ENCODE data around the gene EHMT2. TPM values are rescaled to one million over a fixed set of nuclear protein-coding genes. Genes with fewer than 3 reads are reported as not detected.

EHMT2 gene
- total and polyA plus RNA-seq, 2 of the 4 experiments (the other 2 are of a cell fraction), result 38.0 to 51.2 TPM

DNA sequence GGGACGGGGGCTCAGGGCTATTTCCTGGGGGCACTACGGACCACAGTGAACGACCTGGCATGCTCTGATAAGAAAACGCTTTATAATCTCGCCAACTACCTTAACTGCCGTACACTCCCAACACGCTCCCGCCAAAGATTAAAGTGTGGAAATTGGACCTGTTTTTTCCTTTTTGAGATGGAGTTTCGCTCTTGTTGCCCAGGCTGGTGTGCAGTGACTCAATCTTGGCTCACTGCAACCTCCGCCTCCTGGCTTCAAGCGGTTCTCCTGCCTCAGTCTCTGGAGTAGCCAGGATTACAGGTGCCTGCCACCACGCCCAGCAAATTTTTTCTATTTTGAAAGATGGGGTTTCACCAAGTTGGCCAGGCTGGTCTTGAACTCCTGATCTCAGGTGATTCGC lies 18.4 kb downstream of the EHMT2 start:
- H3K14ac ChIP-seq (replicated peaks; ENCODE audit: low read depth, low read length), result no peak overlapping the region
- no peak for DNase-seq
- POLR2A ChIA-PET (ENCODE audit: unreplicated experiment), result no interaction called here

More for the DNA sequence above, 18.4 kb downstream of the EHMT2 start:
- H3K36me3 ChIP-seq (ENCODE audit: control insufficient read depth, insufficient read depth, low read length), result peaks cover 41% of the 10 kb centered on the region
- H3K4ac ChIP-seq (ENCODE audit: low read depth, low read length), result no peak overlapping the region
- no peak overlapping the region for H2BK20ac ChIP-seq (ENCODE audit: low read depth, low read length)
- no peak overlapping the region for H3K56ac ChIP-seq (ENCODE audit: extremely low read depth, insufficient read depth, low read length)
- TF ChIP-seq FOS (IDR thresholded peaks at IDR 0.05; ENCODE audit: low read depth, low read length) (no peak), RFX5 (IDR thresholded peaks at IDR 0.05; ENCODE audit: low read depth, low read length) (no peak), POLR2A (IDR thresholded peaks at IDR 0.05; ENCODE audit: low read depth, low read length) (no peak), MAFK (IDR thresholded peaks at IDR 0.05; ENCODE audit: low read depth, low read length) (no peak), BHLHE40 (IDR thresholded peaks at IDR 0.05; ENCODE audit: low read depth, low read length) (no peak), RAD21 (IDR thresholded peaks at IDR 0.05; ENCODE audit: low read length) (no peak), SMC3 (IDR thresholded peaks at IDR 0.05; ENCODE audit: low read depth, low read length) (no peak), RCOR1 (IDR thresholded peaks at IDR 0.05; ENCODE audit: insufficient replicate concordance, low read length) (no peak), MXI1 (IDR thresholded peaks at IDR 0.05; ENCODE audit: borderline replicate concordance, low read depth, low read length) (no peak), CHD1 (IDR thresholded peaks at IDR 0.05; ENCODE audit: low read depth, low read length) (no peak), MAZ (IDR thresholded peaks at IDR 0.05; ENCODE audit: borderline replicate concordance, low read depth, low read length) (no peak), NFE2L2 (IDR thresholded peaks at IDR 0.05; ENCODE audit: low read depth, low read length) (no peak), CEBPB (IDR thresholded peaks at IDR 0.05; ENCODE audit: low read depth, low read length) (no peak)
- TF ChIP-seq, protein P1, sequence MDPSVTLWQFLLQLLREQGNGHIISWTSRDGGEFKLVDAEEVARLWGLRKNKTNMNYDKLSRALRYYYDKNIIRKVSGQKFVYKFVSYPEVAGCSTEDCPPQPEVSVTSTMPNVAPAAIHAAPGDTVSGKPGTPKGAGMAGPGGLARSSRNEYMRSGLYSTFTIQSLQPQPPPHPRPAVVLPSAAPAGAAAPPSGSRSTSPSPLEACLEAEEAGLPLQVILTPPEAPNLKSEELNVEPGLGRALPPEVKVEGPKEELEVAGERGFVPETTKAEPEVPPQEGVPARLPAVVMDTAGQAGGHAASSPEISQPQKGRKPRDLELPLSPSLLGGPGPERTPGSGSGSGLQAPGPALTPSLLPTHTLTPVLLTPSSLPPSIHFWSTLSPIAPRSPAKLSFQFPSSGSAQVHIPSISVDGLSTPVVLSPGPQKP (IDR thresholded peaks at IDR 0.05; ENCODE audit: borderline replicate concordance, low read depth, low read length), result no peak
- TF ChIP-seq, protein P2, sequence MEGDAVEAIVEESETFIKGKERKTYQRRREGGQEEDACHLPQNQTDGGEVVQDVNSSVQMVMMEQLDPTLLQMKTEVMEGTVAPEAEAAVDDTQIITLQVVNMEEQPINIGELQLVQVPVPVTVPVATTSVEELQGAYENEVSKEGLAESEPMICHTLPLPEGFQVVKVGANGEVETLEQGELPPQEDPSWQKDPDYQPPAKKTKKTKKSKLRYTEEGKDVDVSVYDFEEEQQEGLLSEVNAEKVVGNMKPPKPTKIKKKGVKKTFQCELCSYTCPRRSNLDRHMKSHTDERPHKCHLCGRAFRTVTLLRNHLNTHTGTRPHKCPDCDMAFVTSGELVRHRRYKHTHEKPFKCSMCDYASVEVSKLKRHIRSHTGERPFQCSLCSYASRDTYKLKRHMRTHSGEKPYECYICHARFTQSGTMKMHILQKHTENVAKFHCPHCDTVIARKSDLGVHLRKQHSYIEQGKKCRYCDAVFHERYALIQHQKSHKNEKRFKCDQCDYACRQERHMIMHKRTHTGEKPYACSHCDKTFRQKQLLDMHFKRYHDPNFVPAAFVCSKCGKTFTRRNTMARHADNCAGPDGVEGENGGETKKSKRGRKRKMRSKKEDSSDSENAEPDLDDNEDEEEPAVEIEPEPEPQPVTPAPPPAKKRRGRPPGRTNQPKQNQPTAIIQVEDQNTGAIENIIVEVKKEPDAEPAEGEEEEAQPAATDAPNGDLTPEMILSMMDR (conservative IDR thresholded peaks at IDR 0.05; ENCODE audit: low read depth, low read length), result no peak
- TF ChIP-seq, protein P3, sequence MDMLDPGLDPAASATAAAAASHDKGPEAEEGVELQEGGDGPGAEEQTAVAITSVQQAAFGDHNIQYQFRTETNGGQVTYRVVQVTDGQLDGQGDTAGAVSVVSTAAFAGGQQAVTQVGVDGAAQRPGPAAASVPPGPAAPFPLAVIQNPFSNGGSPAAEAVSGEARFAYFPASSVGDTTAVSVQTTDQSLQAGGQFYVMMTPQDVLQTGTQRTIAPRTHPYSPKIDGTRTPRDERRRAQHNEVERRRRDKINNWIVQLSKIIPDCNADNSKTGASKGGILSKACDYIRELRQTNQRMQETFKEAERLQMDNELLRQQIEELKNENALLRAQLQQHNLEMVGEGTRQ (IDR thresholded peaks at IDR 0.05; ENCODE audit: low read depth, low read length), result no peak
- H2AK9ac ChIP-seq (replicated peaks; ENCODE audit: low read depth, low read length, poor library complexity), result no peak overlapping the region
- H2AFZ ChIP-seq (replicated peaks; ENCODE audit: low read length, poor library complexity), result no peak overlapping the region
- H4K5ac ChIP-seq (ENCODE audit: low read depth, low read length), result no peak overlapping the region
- no peak overlapping the region for H2AK5ac ChIP-seq (ENCODE audit: low read depth, low read length)
- no TSS peak for BruUV-seq (replicated peaks)
- no peak overlapping the region for H2BK120ac ChIP-seq (ENCODE audit: low read depth, low read length)
- no peaks in the 10 kb centered on the region for H3K27me3 ChIP-seq (ENCODE audit: control insufficient read depth, insufficient read depth, low read length)
- intact Hi-C loops (cut with micrococcal nuclease), result no loop called here
- H3K79me1 ChIP-seq (ENCODE audit: low read depth in 1 of 2, low read length in 2 of 2), result no peaks in the 10 kb centered on the region
- H3K9me3 ChIP-seq (ENCODE audit: control insufficient read depth, insufficient read depth, low read length), result no peaks in the 10 kb centered on the region
- no peak overlapping the region for H2BK5ac ChIP-seq (ENCODE audit: low read depth, low read length, poor library complexity, severe bottlenecking)
- peaks cover 10% of the 10 kb centered on the region for H3K4me1 ChIP-seq (ENCODE audit: control insufficient read depth, insufficient read depth, low read length)
- H3K9me1 ChIP-seq (ENCODE audit: insufficient read depth, low read length), result 0 out of 2 replicates have a peak, but pooled peaks cover 2% of the 10 kb centered on the region
- H3K4me2 ChIP-seq (ENCODE audit: low read depth, low read length), result no peak overlapping the region
- no peak overlapping the region for H3K18ac ChIP-seq (ENCODE audit: low read depth, low read length)
- H4K20me1 ChIP-seq (ENCODE audit: insufficient read depth, low read length), result 0 out of 2 replicates have a peak, but pooled peaks cover 2% of the 10 kb centered on the region
- no peak overlapping the region for H3K23ac ChIP-seq (ENCODE audit: low read depth, low read length)
- H2BK15ac ChIP-seq (ENCODE audit: low read depth, low read length), result no peak overlapping the region
- H4K91ac ChIP-seq (ENCODE audit: insufficient read depth, low read depth, low read length), result no peak overlapping the region
- no peak overlapping the region for H4K8ac ChIP-seq (ENCODE audit: low read depth in 2 of 2, low read length in 2 of 2)
- dilution Hi-C loops (cut with HindIII; ENCODE audit: low sequenced_read_pairs, unreplicated experiment), result no loop called here
- in situ Hi-C loops (cut with MboI; ENCODE audit: low sequenced_read_pairs), result no loop called here
- 95% methylated on average over 6 of the region's 13 CpGs; no CpG with 5 or more reads in 1 of the 2 experiments for WGBS, 2 experiments (ENCODE audit: extremely low coverage in 2 of 2, insufficient read length in 1 of 2)
- no peak for ATAC-seq (ENCODE audit: low read depth)
- CTCF ChIA-PET, result no interaction called here
- no peak overlapping the region for H3K27ac ChIP-seq (ENCODE audit: insufficient read depth, low read length)
- no peak overlapping the region for H3K4me3 ChIP-seq (ENCODE audit: insufficient read depth, low read depth, low read length)
- H3K9ac ChIP-seq (ENCODE audit: low read depth, low read length), result no peak overlapping the region
